T-helper 17 cell (primary cell): ENCODE data around the gene PIP5KL1. TPM values are rescaled to one million over a fixed set of nuclear protein-coding genes. Genes with fewer than 3 reads are reported as not detected.

Experiments
- ATAC-seq: fragments of 150-1000 bp; cut with Tn5 transposase; 2 replicates; pipeline ENCODE4 v1.10.0; 2021; ENCODE audit warnings: mild to moderate bottlenecking, moderate library complexity
- DNase-seq, 3 donors: peaks; one replicate each; pipeline versions ENCODE4 v3.0.0 to v3.0.0-alpha.2; 2020 to 2021
- H3K9me3 ChIP-seq: one replicate; pipeline ENCODE4 v1.7.0; 2013; ENCODE audit warnings: low read length, mild to moderate bottlenecking; ENCODE audit not compliant: control insufficient read depth, poor library complexity, severe bottlenecking
- H3K27ac Mint-ChIP-seq: one replicate; pipeline ENCODE4 v1.8.0; 2022; ENCODE audit warnings: mild to moderate bottlenecking, moderate library complexity, mixed read lengths
- H3K27me3 Mint-ChIP-seq: one replicate; pipeline ENCODE4 v1.8.0; 2022; ENCODE audit warnings: mixed read lengths
- H3K36me3 Mint-ChIP-seq: one replicate; pipeline ENCODE4 v1.8.0; 2022; ENCODE audit warnings: low read depth, mixed read lengths
- H3K4me1 Mint-ChIP-seq: one replicate; pipeline ENCODE4 v1.8.0; 2022; ENCODE audit warnings: mild to moderate bottlenecking, mixed read lengths
- H3K4me3 Mint-ChIP-seq: one replicate; pipeline ENCODE4 v1.8.0; 2022; ENCODE audit warnings: mild to moderate bottlenecking, moderate library complexity, mixed read lengths
- total RNA-seq, 4 donors: library from RNA in 2 of 4; stranded (reverse) in 2 of 4; gene quantifications; one replicate each; pipeline ENCODE4 v1.2.3 and lab custom pipeline; 2022 to 2026

The PIP5KL1 gene
- total RNA-seq (1 to 10 TPM; 2.1 to 2.3 TPM), total RNA-seq (lab: John Stamatoyannopoulos, UW) (3.4 to 3.8 reads per million in 2 donors)

GRCh38 chr9:127930231-127931091 is at the start of gene PIP5KL1:
Gene PIP5KL1 (minus strand): TSS chr9:127930777. CDS start chr9:127930752, 25 bp downstream.
- Mint-ChIP-seq H3K27me3 (no peaks in the 10 kb centered on the region), H3K36me3 (peaks cover 3% of the 10 kb centered on the region), H3K4me3 (peak within 1 kb of the TSS; percentile 85), H3K27ac (peak within 1 kb of the TSS; percentile 70), H3K4me1 (peaks cover 28% of the 10 kb centered on the region)
- no peaks in the 10 kb centered on the region for H3K9me3 ChIP-seq
- DNase-seq, result peak; percentile 60 to 74 (median 70)
- ATAC-seq, result peak; percentile 77

- Mint-ChIP-seq H3K27ac (peak overlapping the region; percentile 99), H3K36me3 (peaks cover 5% of the 10 kb centered on the region), H3K27me3 (no peaks in the 10 kb centered on the region), H3K4me3 (peak overlapping the region; percentile 97), H3K4me1 (peaks cover 36% of the 10 kb centered on the region)
- ATAC-seq (peak; percentile 31), DNase-seq (peak; percentile 40 to 62 (median 60))
- H3K9me3 ChIP-seq, result no peaks in the 10 kb centered on the region
These were observed 49.6 kb upstream of the PIP5KL1 start for GRCh38 chr9:127980060-127980705.

- no peaks in the 10 kb centered on the region for H3K9me3 ChIP-seq
- Mint-ChIP-seq H3K27me3 (no peaks in the 10 kb centered on the region), H3K4me1 (peaks cover 37% of the 10 kb centered on the region), H3K27ac (peak overlapping the region; percentile 99), H3K36me3 (peaks cover 5% of the 10 kb centered on the region), H3K4me3 (peak overlapping the region; percentile 97)
- ATAC-seq (no peak), DNase-seq (no peak)
These were observed 48.9 kb upstream of the PIP5KL1 start for GRCh38 chr9:127979333-127980059.

GRCh38 chr9:127979015-127979332 is 48.4 kb upstream of the PIP5KL1 start:
- H3K36me3 Mint-ChIP-seq, result peaks cover 5% of the 10 kb centered on the region
- H3K27me3 Mint-ChIP-seq, result no peaks in the 10 kb centered on the region
- peak overlapping the region; percentile 97 for H3K4me3 Mint-ChIP-seq
- H3K9me3 ChIP-seq, result no peaks in the 10 kb centered on the region
- no peak for ATAC-seq
- peak overlapping the region; percentile 99 for H3K27ac Mint-ChIP-seq
- H3K4me1 Mint-ChIP-seq, result peaks cover 42% of the 10 kb centered on the region
- no peak for DNase-seq

- no peaks in the 10 kb centered on the region for H3K9me3 ChIP-seq
- Mint-ChIP-seq H3K27me3 (no peaks in the 10 kb centered on the region), H3K4me1 (peaks cover 47% of the 10 kb centered on the region), H3K36me3 (peaks cover 5% of the 10 kb centered on the region), H3K27ac (peak overlapping the region; percentile 99), H3K4me3 (peak overlapping the region; percentile 97)
- DNase-seq, result no peak
- no peak for ATAC-seq
These were observed 47.5 kb upstream of the PIP5KL1 start for GRCh38 chr9:127977884-127978647.

GRCh38 chr9:127977009-127977883 is 46.7 kb upstream of the PIP5KL1 start:
- no peak for DNase-seq
- ATAC-seq, result no peak
- H3K36me3 Mint-ChIP-seq, result peaks cover 5% of the 10 kb centered on the region
- no peaks in the 10 kb centered on the region for H3K27me3 Mint-ChIP-seq
- H3K27ac Mint-ChIP-seq, result peak overlapping the region; percentile 99
- no peaks in the 10 kb centered on the region for H3K9me3 ChIP-seq
- peak overlapping the region; percentile 97 for H3K4me3 Mint-ChIP-seq
- peaks cover 52% of the 10 kb centered on the region for H3K4me1 Mint-ChIP-seq

- Mint-ChIP-seq H3K36me3 (peaks cover 7% of the 10 kb centered on the region), H3K27ac (peak overlapping the region; percentile 99), H3K4me1 (peaks cover 54% of the 10 kb centered on the region), H3K27me3 (no peaks in the 10 kb centered on the region), H3K4me3 (peak overlapping the region; percentile 97)
- no peaks in the 10 kb centered on the region for H3K9me3 ChIP-seq
- ATAC-seq (peak; percentile 64), DNase-seq (peak in 2 of 3 donors; percentile 66 to 69)
These were observed 45.9 kb upstream of the PIP5KL1 start for GRCh38 chr9:127976498-127976897.

- Mint-ChIP-seq H3K36me3 (peaks cover 7% of the 10 kb centered on the region), H3K27me3 (no peaks in the 10 kb centered on the region), H3K27ac (peak overlapping the region; percentile 99), H3K4me3 (peak overlapping the region; percentile 97), H3K4me1 (peaks cover 59% of the 10 kb centered on the region)
- ATAC-seq (no peak), DNase-seq (no peak)
- no peaks in the 10 kb centered on the region for H3K9me3 ChIP-seq
These were observed 45.1 kb upstream of the PIP5KL1 start for GRCh38 chr9:127975376-127976315.

- ATAC-seq (no peak), DNase-seq (no peak)
- H3K27ac Mint-ChIP-seq, result peak overlapping the region; percentile 99
- peak overlapping the region; percentile 97 for H3K4me3 Mint-ChIP-seq
- no peaks in the 10 kb centered on the region for H3K9me3 ChIP-seq
- H3K27me3 Mint-ChIP-seq, result no peaks in the 10 kb centered on the region
- H3K4me1 Mint-ChIP-seq, result peaks cover 67% of the 10 kb centered on the region
- peaks cover 9% of the 10 kb centered on the region for H3K36me3 Mint-ChIP-seq
These were observed 44.2 kb upstream of the PIP5KL1 start for GRCh38 chr9:127974769-127975261.

- H3K27ac Mint-ChIP-seq, result peak overlapping the region; percentile 99
- ATAC-seq, result no peak
- no peak for DNase-seq
- peak overlapping the region; percentile 97 for H3K4me3 Mint-ChIP-seq
- no peaks in the 10 kb centered on the region for H3K27me3 Mint-ChIP-seq
- peaks cover 7% of the 10 kb centered on the region for H3K36me3 Mint-ChIP-seq
- peaks cover 74% of the 10 kb centered on the region for H3K4me1 Mint-ChIP-seq
- no peaks in the 10 kb centered on the region for H3K9me3 ChIP-seq
These were observed 43.6 kb upstream of the PIP5KL1 start for GRCh38 chr9:127974001-127974768.
